IMR-90 (cell line): Measurements from ENCODE around the gene SCYGR2. TPM values are rescaled to one million over a fixed set of nuclear protein-coding genes. Genes with fewer than 3 reads are reported as not detected.

Experiments used
- ATAC-seq: fragments of 200-7000 bp; cut with Tn5 transposase; 2 replicates; pipeline ENCODE4 v1.9.1; 2020; ENCODE audit warnings: low read depth, mild to moderate bottlenecking, moderate library complexity
- BruUV-seq: library from RNA; stranded (reverse); fragments of 400-500 nt; replicated peaks from 2 replicates; lab custom pipeline; 2021; lab: Mats Ljungman, UMichigan
- CTCF ChIA-PET: fragments of 300-600 bp; formaldehyde crosslinking; extraction: SDS; loops from one replicate; lab custom pipeline; 2021; ENCODE audit warnings: antibody characterized with exemption; lab: Yijun Ruan, JAX
- POLR2A ChIA-PET: fragments of 300-600 bp; sonication (Branson Sonifier 250); formaldehyde crosslinking; loops from one replicate; lab custom pipeline; 2022; ENCODE audit warnings: antibody characterized with exemption; ENCODE audit not compliant: unreplicated experiment; lab: Charles Lee
- DNase-seq: peaks from one replicate; pipeline ENCODE4 v3.0.0; 2013
- H2AFZ ChIP-seq: replicated peaks from 2 replicates; pipeline ENCODE3; 2013; ENCODE audit warnings: low read length, mild to moderate bottlenecking; ENCODE audit not compliant: poor library complexity
- H2AK5ac ChIP-seq: 2 replicates; pipeline ENCODE4 v1.6.1; 2013; ENCODE audit warnings: low read depth, low read length, inconsistent platforms
- H2AK9ac ChIP-seq: replicated peaks from 2 replicates; pipeline ENCODE3; 2013; ENCODE audit warnings: mild to moderate bottlenecking, low read depth, low read length, moderate library complexity; ENCODE audit not compliant: poor library complexity
- H2BK120ac ChIP-seq: 2 replicates; pipeline ENCODE4 v1.6.1; 2013; ENCODE audit warnings: low read depth, low read length, inconsistent platforms
- H2BK15ac ChIP-seq: 3 replicates; pipeline ENCODE4 v1.6.1; 2013; ENCODE audit warnings: low read depth, low read length, inconsistent platforms
- H2BK20ac ChIP-seq: 2 replicates; pipeline ENCODE4 v1.6.1; 2013; ENCODE audit warnings: low read depth, mild to moderate bottlenecking, inconsistent platforms, low read length, moderate library complexity
- H2BK5ac ChIP-seq: 2 replicates; pipeline ENCODE4 v1.6.1; 2013; ENCODE audit warnings: mild to moderate bottlenecking, low read depth, low read length, inconsistent platforms; ENCODE audit not compliant: poor library complexity, severe bottlenecking
- H3K14ac ChIP-seq: replicated peaks from 2 replicates; pipeline ENCODE4 v1.6.1; 2013; ENCODE audit warnings: low read depth, low read length, inconsistent platforms
- H3K18ac ChIP-seq: 2 replicates; pipeline ENCODE4 v1.6.1; 2013; ENCODE audit warnings: low read depth, low read length, control low read depth
- H3K23ac ChIP-seq: 2 replicates; pipeline ENCODE4 v1.6.1; 2013; ENCODE audit warnings: low read depth, low read length, inconsistent platforms
- H3K27ac ChIP-seq: 2 replicates; pipeline ENCODE4 v1.5.1; 2013; ENCODE audit warnings: mild to moderate bottlenecking, control low read depth, low read length; ENCODE audit not compliant: insufficient read depth
- H3K27me3 ChIP-seq: 2 replicates; pipeline ENCODE4 v1.6.1; 2013; ENCODE audit warnings: low read length; ENCODE audit not compliant: control insufficient read depth, insufficient read depth
- H3K36me3 ChIP-seq: 2 replicates; pipeline ENCODE4 v1.6.1; 2013; ENCODE audit warnings: low read length, mixed read lengths; ENCODE audit not compliant: control insufficient read depth, insufficient read depth
- H3K4ac ChIP-seq: 2 replicates; pipeline ENCODE4 v1.6.1; 2013; ENCODE audit warnings: low read depth, low read length, inconsistent platforms
- H3K4me1 ChIP-seq: 2 replicates; pipeline ENCODE4 v1.6.1; 2013; ENCODE audit warnings: low read length, mixed read lengths; ENCODE audit not compliant: control insufficient read depth, insufficient read depth
- H3K4me2 ChIP-seq: 2 replicates; pipeline ENCODE4 v1.6.1; 2013; ENCODE audit warnings: low read depth, mild to moderate bottlenecking, control low read depth, low read length, moderate library complexity
- H3K4me3 ChIP-seq: 2 replicates; pipeline ENCODE4 v1.5.1; 2013; ENCODE audit warnings: low read depth, mild to moderate bottlenecking, control low read depth, low read length, moderate library complexity; ENCODE audit not compliant: insufficient read depth
- H3K56ac ChIP-seq: 2 replicates; pipeline ENCODE4 v1.6.1; 2013; ENCODE audit warnings: low read length, inconsistent platforms; ENCODE audit not compliant: insufficient read depth; ENCODE audit errors: extremely low read depth
- H3K79me1 ChIP-seq, 2 experiments: 2 replicates each; pipeline ENCODE4 v1.6.1; 2013; ENCODE audit warnings: low read length in 2 of 2, inconsistent platforms in 1 of 2, low read depth in 1 of 2
- H3K9ac ChIP-seq: 2 replicates; pipeline ENCODE4 v1.6.1; 2013; ENCODE audit warnings: low read depth, low read length, control low read depth
- H3K9me1 ChIP-seq: 2 replicates; pipeline ENCODE4 v1.6.1; 2013; ENCODE audit warnings: low read length, inconsistent platforms; ENCODE audit not compliant: insufficient read depth
- H3K9me3 ChIP-seq: 2 replicates; pipeline ENCODE4 v1.6.1; 2013; ENCODE audit warnings: low read length; ENCODE audit not compliant: control insufficient read depth, insufficient read depth
- H4K20me1 ChIP-seq: 2 replicates; pipeline ENCODE4 v1.6.1; 2013; ENCODE audit warnings: low read length, inconsistent platforms; ENCODE audit not compliant: insufficient read depth
- H4K5ac ChIP-seq: 2 replicates; pipeline ENCODE4 v1.6.1; 2013; ENCODE audit warnings: mild to moderate bottlenecking, low read depth, low read length, control low read depth
- H4K8ac ChIP-seq, 2 experiments: 2 replicates each; pipeline ENCODE4 v1.6.1; 2013; ENCODE audit warnings: low read depth in 2 of 2, low read length in 2 of 2, control low read depth in 1 of 2, inconsistent platforms in 1 of 2
- H4K91ac ChIP-seq: 2 replicates; pipeline ENCODE4 v1.6.1; 2013; ENCODE audit warnings: low read depth, low read length, inconsistent platforms; ENCODE audit not compliant: insufficient read depth
- BHLHE40 ChIP-seq: fragments of 150-350 bp; IDR thresholded peaks from 2 replicates; pipeline ENCODE4 v1.6.1; 2016; ENCODE audit warnings: mild to moderate bottlenecking, low read depth, low read length
- CHD1 ChIP-seq: IDR thresholded peaks from 2 replicates; pipeline ENCODE4 v1.6.1; 2012; ENCODE audit warnings: low read depth, low read length, improper control_type of control experiment
- ELK1 ChIP-seq: fragments of 150-350 bp; IDR thresholded peaks from 2 replicates; pipeline ENCODE4 v1.6.1; 2016; ENCODE audit warnings: low read depth, mild to moderate bottlenecking, low read length, moderate library complexity, borderline replicate concordance
- FOS ChIP-seq: fragments of 150-350 bp; IDR thresholded peaks from 2 replicates; pipeline ENCODE4 v1.6.1; 2016; ENCODE audit warnings: low read depth, low read length
- MAFK ChIP-seq: IDR thresholded peaks from 2 replicates; pipeline ENCODE4 v1.6.1; 2012; ENCODE audit warnings: low read depth, low read length, improper control_type of control experiment
- MXI1 ChIP-seq: IDR thresholded peaks from 2 replicates; pipeline ENCODE4 v1.6.1; 2012; ENCODE audit warnings: low read depth, mild to moderate bottlenecking, low read length, moderate library complexity, borderline replicate concordance
- NFE2L2 ChIP-seq: fragments of 150-350 bp; IDR thresholded peaks from 2 replicates; pipeline ENCODE4 v1.6.1; 2016; ENCODE audit warnings: low read depth, mild to moderate bottlenecking, low read length
- POLR2A ChIP-seq: IDR thresholded peaks from 2 replicates; pipeline ENCODE4 v1.6.1; 2012; ENCODE audit warnings: mild to moderate bottlenecking, low read depth, low read length
- RAD21 ChIP-seq: IDR thresholded peaks from 2 replicates; pipeline ENCODE4 v1.6.1; 2012; ENCODE audit warnings: low read length, improper control_type of control experiment
- RCOR1 ChIP-seq: IDR thresholded peaks from 2 replicates; pipeline ENCODE4 v1.6.1; 2012; ENCODE audit warnings: mild to moderate bottlenecking, low read length, improper control_type of control experiment; ENCODE audit not compliant: insufficient replicate concordance
- RFX5 ChIP-seq: IDR thresholded peaks from 2 replicates; pipeline ENCODE4 v1.8.0; 2012; ENCODE audit warnings: low read depth, mild to moderate bottlenecking, low read length, moderate library complexity
- SMC3 ChIP-seq: fragments of 150-350 bp; IDR thresholded peaks from 2 replicates; pipeline ENCODE4 v1.6.1; 2016; ENCODE audit warnings: low read depth, mild to moderate bottlenecking, antibody characterized with exemption, low read length, moderate library complexity
- USF2 ChIP-seq: fragments of 150-350 bp; IDR thresholded peaks from 2 replicates; pipeline ENCODE4 v1.6.1; 2017; ENCODE audit warnings: mild to moderate bottlenecking, antibody characterized with exemption, low read length, low read depth
- dilution Hi-C: fragments of 300-500 bp; cut with HindIII; formaldehyde crosslinking; loops from one replicate; pipeline ENCODE4 v1.14.3; 2018; ENCODE audit warnings: low sequenced_read_pairs; ENCODE audit not compliant: unreplicated experiment
- in situ Hi-C: fragments of 300-500 bp; cut with MboI; formaldehyde crosslinking; loops from 3 replicates; pipeline ENCODE4 v1.14.3; 2019; ENCODE audit warnings: low sequenced_read_pairs, inconsistent platforms, mixed read lengths
- intact Hi-C: fragments of 100-400 bp; cut with micrococcal nuclease; formaldehyde crosslinking; loops from 2 replicates; pipeline ENCODE4 v1.10.0; 2022
- polyA plus RNA-seq, 3 experiments: library from polyadenylated mRNA; depleted of rRNA; stranded (reverse); fragments of >200 nt; gene quantifications; 2 replicates each; pipeline ENCODE4 v1.2.3, GENCODE V29; 2012; ENCODE audit warnings: low replicate concordance in 1 of 3
- total RNA-seq: library from RNA; depleted of rRNA; stranded (reverse); fragments of >200 nt; gene quantifications from 2 replicates; pipeline ENCODE4 v1.2.3, GENCODE V29; 2012

SCYGR2 gene
- total and polyA plus RNA-seq, 2 of the 4 experiments (the other 2 are of a cell fraction) = not detected

- Histone ChIP-seq H4K8ac (no peak overlapping the region), H4K5ac (no peak overlapping the region), H2AK5ac (no peak overlapping the region), H3K9me1 (no peaks in the 10 kb centered on the region), H3K23ac (no peak overlapping the region), H2BK15ac (no peak overlapping the region), H3K4me1 (no peaks in the 10 kb centered on the region), H3K4ac (no peak overlapping the region), H3K9ac (no peak overlapping the region), H3K14ac (no peak overlapping the region), H2AK9ac (no peak overlapping the region), H4K91ac (no peak overlapping the region), H3K56ac (no peak overlapping the region), H3K27me3 (peaks cover 2% of the 10 kb centered on the region), H3K9me3 (peaks cover 5% of the 10 kb centered on the region), H3K18ac (no peak overlapping the region), H3K4me2 (no peak overlapping the region), H4K20me1 (no peaks in the 10 kb centered on the region), H2BK120ac (no peak overlapping the region), H2BK5ac (no peak overlapping the region), H3K36me3 (no peaks in the 10 kb centered on the region), H2AFZ (no peak overlapping the region), H2BK20ac (no peak overlapping the region), H3K27ac (no peak overlapping the region), H3K79me1 (no peaks in the 10 kb centered on the region), H3K4me3 (no peak overlapping the region)
- in situ Hi-C loops = no loop called here
- no TSS peak for BruUV-seq
- CTCF ChIA-PET = no interaction called here
- intact Hi-C loops = no loop called here
- dilution Hi-C loops = no loop called here
- ATAC-seq (no peak), DNase-seq (no peak)
- POLR2A ChIA-PET = no interaction called here
- no peak for TF ChIP-seq ELK1
- TF ChIP-seq USF2 = no peak
- no peak for TF ChIP-seq RFX5
- TF ChIP-seq POLR2A = no peak
- TF ChIP-seq FOS = no peak
- no peak for TF ChIP-seq RAD21
- no peak for TF ChIP-seq MAFK
- no peak for TF ChIP-seq RCOR1
- TF ChIP-seq NFE2L2 = no peak
- TF ChIP-seq MXI1 = no peak
- TF ChIP-seq BHLHE40 = no peak
- no peak for TF ChIP-seq SMC3
- TF ChIP-seq CHD1 = no peak
Measured at GRCh38 chr2:227582369-227582768, 16.3 kb upstream of the SCYGR2 start.
